Esophagus squamous epithelium (tissue), 4 donors: ENCODE data around the gene B2M.
A peak's percentile ranks its signal among the peaks of the same experiment; 100 is the strongest.

Source experiments
- CTCF ChIP-seq, 6 experiments: fragments of 450-650 bp in 4 of 6; fragments of 200-600 bp in 2 of 6; sonication (generic) in 2 of 6; IDR thresholded peaks; one replicate each; pipeline ENCODE4 v1.5.1; 2016 to 2019; ENCODE audit warnings: antibody characterized with exemption in 6 of 6, mild to moderate bottlenecking in 4 of 6, moderate library complexity in 4 of 6
- POLR2A ChIP-seq, 4 donors: fragments of 450-650 bp; IDR thresholded peaks; one replicate each; pipeline ENCODE4 v1.6.1; 2017; ENCODE audit warnings: antibody characterized with exemption in 4 of 4, mild to moderate bottlenecking in 4 of 4, moderate library complexity in 3 of 4

DNA sequence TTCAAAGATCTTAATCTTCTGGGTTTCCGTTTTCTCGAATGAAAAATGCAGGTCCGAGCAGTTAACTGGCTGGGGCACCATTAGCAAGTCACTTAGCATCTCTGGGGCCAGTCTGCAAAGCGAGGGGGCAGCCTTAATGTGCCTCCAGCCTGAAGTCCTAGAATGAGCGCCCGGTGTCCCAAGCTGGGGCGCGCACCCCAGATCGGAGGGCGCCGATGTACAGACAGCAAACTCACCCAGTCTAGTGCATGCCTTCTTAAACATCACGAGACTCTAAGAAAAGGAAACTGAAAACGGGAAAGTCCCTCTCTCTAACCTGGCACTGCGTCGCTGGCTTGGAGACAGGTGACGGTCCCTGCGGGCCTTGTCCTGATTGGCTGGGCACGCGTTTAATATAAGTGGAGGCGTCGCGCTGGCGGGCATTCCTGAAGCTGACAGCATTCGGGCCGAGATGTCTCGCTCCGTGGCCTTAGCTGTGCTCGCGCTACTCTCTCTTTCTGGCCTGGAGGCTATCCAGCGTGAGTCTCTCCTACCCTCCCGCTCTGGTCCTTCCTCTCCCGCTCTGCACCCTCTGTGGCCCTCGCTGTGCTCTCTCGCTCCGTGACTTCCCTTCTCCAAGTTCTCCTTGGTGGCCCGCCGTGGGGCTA is at the start of gene B2M, which contains the start of gene PATL2:
- TF ChIP-seq POLR2A (IDR thresholded peaks at IDR 0.05) (peak; percentile 49 to 100 (median 96)), CTCF (IDR thresholded peaks at IDR 0.05) (peak in 2 of 6 experiments; percentile 13 to 39)
